ENCODE measurements around the gene FRY.
A peak's percentile ranks its signal among the peaks of the same experiment; 100 is the strongest.
"Not testable (repeated sequence)": the region's sequence is repeated elsewhere in the genome, so short reads cannot be mapped to it uniquely, and the experiment has no call there.

The FRY gene

DNA sequence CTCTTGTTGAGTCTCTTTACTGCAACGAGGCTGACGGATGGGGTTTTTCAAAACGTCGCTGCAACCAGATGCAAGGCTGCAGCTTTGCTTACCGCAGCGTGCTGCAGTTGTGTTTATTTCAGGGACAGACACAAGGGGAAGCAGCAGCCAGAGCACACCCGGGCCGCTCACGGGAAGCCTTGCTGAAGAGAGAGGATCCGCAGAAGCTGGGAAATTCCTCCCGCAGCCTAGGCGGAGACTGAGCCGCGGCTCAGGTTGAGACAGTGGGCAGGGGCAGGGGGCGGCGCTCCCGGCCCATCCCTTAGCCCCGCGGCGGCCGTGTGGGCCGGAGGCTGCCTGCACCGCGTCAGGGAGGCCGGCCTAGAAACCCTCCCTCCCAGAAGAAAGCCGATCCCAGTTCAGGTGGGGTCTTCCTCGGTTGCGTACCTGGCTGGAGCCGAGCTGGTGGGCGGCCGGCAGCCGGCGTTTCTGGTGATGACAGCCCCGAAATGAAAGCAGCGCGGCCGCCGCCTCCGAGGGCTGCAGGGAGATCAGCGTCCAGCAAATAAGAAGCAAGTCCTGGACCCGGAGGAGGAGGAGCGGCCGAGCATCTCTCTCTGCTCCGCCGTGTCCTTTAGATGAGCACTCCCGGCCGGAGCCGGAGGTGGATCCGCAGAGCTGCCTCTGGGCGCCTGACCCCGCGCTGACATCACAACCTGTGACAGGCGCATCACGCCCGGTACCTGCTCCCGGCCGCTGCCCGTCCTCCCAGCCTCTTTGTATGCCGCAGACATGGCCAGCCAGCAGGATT is at the start of gene FRY:
TSS of gene FRY (plus strand) at position 750 of the 790 bp plus-strand sequence. CDS start at position 772, 22 bp downstream.
- peak; percentile 15 for DNase-seq

DNA sequence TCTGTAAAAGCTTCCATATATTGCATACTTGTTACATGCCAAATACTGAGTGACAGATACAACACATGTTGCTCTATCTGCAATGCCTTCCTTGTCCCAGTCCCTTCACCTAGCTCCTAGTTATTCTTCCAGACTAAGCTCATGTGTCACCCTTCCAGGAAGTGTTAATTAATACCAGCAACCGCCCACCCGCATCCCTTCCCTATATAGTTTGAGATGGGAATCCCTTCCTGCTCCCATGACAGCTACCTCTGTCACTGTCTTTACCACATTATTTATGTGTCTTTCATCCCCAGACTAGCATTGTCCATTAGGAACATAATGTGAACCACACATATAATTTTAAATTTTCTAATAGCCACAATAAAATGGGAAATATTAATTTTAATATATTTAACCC is 49.5 kb upstream of the FRY start:
- DNase-seq = no peak

DNA sequence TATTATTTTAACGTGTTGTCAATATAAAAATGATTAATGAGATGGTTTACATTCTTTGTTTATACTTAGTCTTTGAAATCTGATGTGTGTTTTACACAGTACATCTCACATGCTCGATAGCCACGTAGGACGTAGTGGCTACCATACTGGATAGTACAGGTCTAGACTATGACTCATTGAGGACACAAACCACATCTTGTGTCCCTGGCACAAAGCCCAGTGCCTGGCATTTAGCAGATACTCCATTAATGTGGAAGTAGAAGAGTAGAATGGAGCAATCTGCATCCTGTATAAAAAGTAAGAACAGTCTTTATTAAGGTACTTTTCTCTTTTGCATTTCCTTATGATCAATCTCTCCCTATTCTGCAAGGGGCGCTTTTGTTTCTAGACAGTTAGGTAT is 49.0 kb upstream of the FRY start:
- no peak for DNase-seq

- not testable (repeated sequence) for DNase-seq
These were observed 47.9 kb upstream of the FRY start for GRCh38 chr13:31983696-31984095.

DNA sequence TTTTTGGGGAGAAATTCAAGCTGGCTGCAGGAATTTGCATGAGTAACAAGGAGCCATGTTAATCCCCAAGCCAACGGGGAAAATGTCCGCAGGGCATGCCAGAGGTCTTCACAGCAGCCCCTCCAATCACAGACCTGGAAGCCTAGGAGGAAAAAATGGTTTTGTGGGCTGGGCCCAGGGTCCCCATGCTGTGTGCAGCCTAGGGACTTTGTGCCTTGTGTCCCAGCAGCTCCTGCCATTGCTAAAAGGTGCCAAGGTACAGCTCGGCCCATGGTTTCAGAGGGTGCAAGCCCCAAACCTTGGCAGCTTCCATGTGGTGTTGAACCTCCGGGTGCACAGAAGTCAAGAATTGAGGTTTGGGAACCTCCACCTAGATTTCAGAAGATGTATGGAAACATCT is 47.2 kb upstream of the FRY start:
- DNase-seq = not testable (repeated sequence)

- no peak for DNase-seq
These were observed 44.7 kb upstream of the FRY start for GRCh38 chr13:31986676-31987470.

DNA sequence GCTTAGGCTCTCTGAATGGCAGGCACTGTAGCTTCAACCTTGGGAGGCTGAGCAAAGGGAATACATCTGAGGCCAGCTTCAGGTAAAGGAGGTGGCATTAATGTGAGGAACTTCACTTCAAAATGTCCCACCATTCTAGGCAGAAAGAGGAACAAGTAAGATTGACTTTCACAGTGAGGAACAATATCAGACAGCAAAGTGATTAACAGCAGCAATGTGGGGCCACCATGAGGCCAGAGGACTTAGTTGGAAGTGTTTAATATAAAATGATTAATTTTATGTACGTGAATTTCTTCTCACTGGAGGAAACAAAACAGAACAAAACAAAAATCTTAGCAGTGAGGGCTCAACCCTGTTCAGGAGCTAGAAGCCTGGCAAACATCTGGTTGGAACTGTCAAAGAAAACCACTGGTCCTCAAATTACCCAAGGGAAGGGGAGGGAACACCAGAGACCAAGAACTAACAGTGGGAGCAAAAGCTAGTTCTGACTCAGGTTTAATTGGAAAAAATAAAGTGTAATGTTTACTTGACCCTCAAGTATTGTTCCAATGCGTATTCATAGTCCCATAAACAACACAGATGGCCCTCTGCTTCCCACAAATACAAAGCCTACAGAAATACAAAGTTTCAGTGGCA is 43.9 kb upstream of the FRY start:
- no peak for DNase-seq

GRCh38 chr13:31994367-31994766 is 37.2 kb upstream of the FRY start:
- DNase-seq = not testable (repeated sequence)

DNA sequence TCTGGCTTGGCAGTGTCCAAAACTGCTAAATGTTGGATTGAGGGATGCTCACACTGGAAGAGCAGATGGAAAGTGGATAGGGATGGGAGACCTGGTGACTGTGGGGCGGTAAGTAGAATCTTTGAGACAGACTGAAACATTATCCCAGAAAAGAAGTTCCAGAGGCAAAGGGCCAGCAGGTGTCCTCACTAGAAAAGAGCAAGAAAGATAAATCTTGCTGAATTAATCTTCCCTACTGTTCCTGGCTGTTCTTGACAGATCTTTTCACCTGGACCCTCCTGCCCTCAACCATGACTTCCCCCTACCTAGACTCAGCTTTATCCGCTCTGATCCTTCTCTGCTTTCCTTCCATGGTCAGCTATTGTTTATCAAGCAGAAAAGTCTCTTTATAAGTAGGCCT is 35.0 kb upstream of the FRY start:
- no peak for DNase-seq

DNA sequence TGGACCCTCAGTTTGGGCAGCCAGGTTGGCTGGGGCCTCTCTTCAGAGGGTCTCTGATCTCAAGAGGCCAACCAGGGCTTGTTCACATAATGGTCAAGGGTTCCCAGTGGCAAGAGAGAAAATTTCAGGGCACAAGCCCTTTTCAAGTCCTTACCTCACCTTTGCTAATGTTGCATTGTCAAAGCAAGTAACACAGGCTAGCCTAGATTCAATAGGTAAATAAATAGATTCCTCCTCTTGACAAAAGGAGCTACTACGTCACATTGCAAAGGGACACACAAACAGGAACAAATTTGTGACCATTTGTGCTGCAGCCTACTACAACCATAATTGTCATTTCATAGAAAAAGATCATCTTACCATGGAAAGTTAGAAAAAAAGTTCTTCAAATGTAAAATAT is 33.9 kb upstream of the FRY start:
- no peak for DNase-seq

GRCh38 chr13:31998131-31998530 is 33.4 kb upstream of the FRY start:
- no peak for DNase-seq

GRCh38 chr13:32000754-32001153 is 30.8 kb upstream of the FRY start:
- DNase-seq = not testable (repeated sequence)

- DNase-seq = no peak
These were observed 30.3 kb upstream of the FRY start for GRCh38 chr13:32001154-32001768.

- DNase-seq = no peak
These were observed 29.8 kb upstream of the FRY start for GRCh38 chr13:32001769-32002168.

DNA sequence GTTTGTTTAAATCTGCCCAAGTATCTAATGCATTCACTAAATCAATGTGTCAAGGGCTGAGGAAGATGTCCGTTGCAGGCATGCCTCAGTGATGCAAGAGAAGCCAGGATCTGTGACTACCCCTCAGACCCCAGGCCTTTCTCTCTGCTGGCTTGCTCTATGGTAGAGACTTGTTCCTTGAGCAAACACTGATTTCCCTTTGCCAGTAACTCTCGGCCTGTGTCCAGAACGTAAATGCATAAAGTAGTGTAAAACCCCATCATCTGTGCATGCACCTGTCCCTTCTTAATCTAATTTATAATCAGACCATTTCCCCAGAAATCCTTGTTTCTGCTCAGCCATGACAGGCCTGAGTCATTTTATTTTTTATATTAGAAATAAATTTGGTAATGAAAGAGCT is 28.7 kb upstream of the FRY start:
- DNase-seq = no peak

GRCh38 chr13:32007494-32007893 is 24.1 kb upstream of the FRY start:
- no peak for DNase-seq

DNA sequence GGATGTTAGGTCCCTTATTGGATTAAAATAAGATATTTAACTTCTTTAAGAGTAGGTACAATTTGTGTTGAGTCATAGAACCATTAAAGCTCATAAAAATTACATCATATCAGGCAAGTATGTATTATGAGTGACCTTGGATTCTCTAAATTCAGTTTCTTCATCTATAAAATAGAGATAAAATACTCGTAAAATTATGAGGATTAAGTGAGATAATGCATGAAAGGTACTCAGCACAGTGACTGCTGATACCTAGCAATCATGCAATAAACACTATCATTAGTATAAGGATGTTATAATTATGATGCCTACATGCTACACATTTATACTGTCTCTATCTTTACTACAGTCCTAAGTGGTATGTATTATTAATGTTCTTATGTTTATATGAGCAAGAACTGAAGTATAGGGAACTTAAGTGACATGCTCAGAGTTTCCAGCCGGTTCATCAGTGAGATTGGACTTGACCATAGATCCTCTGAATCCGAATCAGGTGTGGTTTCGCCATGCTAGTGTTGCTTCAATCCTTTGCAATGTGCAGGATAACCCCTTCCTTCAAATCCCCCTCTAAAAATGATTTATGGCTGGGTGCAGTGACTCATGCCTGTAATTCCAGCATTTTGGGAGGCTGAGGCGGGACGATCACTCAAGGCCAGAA is 22.9 kb upstream of the FRY start:
- DNase-seq = no peak

GRCh38 chr13:32009362-32009761 is 22.2 kb upstream of the FRY start:
- DNase-seq = no peak

DNA sequence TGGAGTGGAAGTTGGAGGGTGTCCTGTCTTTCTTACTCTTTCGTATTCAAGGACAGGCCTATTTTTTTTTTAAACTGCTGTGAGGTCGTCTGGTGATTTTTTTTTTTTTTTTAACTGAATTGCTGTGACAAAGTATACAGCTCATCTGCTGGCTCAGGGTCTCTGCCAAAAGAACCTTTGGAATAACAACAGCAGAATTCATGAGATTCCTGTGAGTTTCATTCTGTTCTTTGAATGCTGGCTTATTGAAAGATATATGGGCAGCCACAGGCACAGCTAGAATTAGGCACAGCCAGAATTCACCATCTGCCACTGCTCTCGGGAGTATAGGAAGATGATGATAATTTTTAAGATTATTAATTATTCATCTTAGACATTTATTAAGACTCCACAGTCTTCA is 21.4 kb upstream of the FRY start:
- no peak for DNase-seq

GRCh38 chr13:32011971-32012370 is 19.6 kb upstream of the FRY start:
- no peak for DNase-seq

DNA sequence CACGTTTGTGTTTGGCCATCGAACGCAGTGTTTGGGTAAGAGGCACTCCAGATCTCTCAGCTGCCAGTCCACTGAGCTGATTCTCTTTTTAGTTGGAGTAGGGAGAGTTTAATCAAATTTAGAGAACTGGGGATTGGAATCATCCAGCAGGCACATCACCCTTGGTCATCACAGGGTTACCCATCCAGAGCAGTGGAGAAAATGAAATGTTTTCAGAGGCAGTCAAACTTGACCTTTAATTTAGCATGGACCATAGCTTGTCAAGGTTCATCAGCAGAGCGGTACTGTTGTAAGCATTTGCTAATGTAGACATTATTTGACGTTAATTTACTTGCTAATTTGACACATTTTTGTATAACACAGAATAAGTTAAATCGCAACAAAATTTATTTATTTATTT is 18.4 kb upstream of the FRY start:
- no peak for DNase-seq

DNA sequence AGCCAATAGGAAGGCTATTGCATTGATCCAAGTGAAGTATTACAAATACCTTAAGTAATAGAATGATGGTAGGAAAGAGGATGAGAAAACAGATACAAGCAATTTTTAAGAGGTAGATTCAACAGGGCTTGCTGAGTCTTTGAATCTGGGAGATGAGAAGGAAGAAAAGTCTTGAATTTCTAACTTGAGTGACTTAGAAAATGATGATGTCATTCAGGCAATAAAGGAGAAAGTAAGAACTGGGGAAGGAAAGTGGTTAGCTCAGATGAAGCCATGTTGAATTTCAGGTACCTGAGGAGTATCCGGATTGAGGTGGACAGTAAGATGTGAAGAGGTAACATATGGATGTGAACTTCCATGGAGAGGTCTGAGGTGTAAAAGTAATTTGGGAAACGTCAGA is 15.5 kb upstream of the FRY start:
- no peak for DNase-seq

- no peak for DNase-seq
These were observed 14.9 kb upstream of the FRY start for GRCh38 chr13:32016631-32017030.
